GM12873 (cell line): ENCODE results near the gene SGMS1.

Experiments
- TF ChIP-seq, protein P1 (sequence below): IDR thresholded peaks from 2 replicates; pipeline ENCODE4 v1.5.1; 2012; ENCODE audit warnings: low read depth, mild to moderate bottlenecking, moderate library complexity, low read length, control low read depth; ENCODE audit not compliant: insufficient read depth; ENCODE audit errors: missing control alignments

SGMS1 gene

GRCh38 chr10:50279489-50279888 is 344.3 kb downstream of the SGMS1 start:
- TF ChIP-seq, protein P1, sequence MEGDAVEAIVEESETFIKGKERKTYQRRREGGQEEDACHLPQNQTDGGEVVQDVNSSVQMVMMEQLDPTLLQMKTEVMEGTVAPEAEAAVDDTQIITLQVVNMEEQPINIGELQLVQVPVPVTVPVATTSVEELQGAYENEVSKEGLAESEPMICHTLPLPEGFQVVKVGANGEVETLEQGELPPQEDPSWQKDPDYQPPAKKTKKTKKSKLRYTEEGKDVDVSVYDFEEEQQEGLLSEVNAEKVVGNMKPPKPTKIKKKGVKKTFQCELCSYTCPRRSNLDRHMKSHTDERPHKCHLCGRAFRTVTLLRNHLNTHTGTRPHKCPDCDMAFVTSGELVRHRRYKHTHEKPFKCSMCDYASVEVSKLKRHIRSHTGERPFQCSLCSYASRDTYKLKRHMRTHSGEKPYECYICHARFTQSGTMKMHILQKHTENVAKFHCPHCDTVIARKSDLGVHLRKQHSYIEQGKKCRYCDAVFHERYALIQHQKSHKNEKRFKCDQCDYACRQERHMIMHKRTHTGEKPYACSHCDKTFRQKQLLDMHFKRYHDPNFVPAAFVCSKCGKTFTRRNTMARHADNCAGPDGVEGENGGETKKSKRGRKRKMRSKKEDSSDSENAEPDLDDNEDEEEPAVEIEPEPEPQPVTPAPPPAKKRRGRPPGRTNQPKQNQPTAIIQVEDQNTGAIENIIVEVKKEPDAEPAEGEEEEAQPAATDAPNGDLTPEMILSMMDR, result no peak

DNA sequence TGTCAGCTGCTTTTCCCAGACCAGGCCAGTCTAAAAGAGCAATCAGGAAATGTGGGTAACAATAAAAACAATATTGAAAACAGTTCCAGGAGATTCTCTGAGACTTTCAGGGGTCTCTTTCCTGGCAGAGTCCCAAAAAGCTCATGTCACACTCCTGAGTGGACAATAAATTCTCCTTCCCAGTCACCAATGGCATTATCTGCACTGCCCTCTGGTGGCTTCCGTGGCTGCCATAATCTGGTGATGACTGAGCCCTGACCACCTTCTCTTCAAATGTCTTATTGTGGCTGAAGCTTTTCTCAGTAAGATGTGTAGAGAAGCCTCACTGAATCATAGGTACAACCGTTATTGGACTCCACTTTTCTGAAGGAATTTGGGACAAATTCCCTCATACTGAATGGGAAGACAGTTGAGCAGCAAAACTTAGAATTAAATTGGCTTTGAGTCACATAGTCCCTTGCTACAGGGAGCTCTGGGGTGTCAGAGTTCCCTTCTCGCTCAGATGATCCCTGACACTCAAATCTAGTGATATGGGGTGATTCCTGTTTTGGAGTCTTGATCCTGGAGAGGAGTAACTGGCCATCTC is 348.0 kb downstream of the SGMS1 start:
- TF ChIP-seq, protein P1, result peak; percentile 79

- TF ChIP-seq, protein P1, result no peak
Measured at GRCh38 chr10:50272531-50272930, 351.2 kb downstream of the SGMS1 start.

DNA sequence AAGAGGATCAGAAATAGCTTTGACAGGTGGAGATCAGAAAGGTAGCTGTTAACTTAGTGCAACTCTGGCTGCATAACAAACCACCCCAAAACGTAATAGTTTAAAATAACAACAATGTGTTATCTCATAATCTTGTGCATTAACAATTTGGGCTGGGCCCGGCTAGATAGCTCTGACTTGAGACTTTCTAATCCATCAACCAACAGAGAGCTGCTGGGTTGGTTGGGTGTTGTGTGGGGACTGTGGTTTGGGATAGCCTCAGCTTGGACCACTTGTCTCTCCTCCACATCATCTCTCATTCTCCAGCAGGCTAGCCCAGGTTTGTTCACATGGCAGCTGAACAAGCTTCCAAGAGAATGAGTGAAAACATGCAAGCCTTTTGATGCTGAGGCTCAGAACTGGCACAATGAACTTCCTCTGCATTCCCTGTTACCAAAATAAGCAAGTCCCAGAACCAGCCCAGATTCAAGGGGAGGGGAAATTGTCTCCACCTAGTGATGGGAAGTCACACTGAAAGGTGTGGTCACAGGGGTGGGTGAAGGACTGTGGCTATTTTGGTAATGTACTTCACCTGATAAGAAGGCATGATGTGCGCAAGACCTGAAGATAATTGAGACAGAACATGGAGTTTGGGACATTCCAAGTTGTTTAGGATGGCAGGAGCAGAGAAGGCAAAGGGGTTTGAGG is 352.0 kb downstream of the SGMS1 start:
- TF ChIP-seq, protein P1, result no peak

- TF ChIP-seq, protein P1, result no peak
Measured at GRCh38 chr10:50260791-50261281, 362.9 kb downstream of the SGMS1 start.
